Measurements from ENCODE around the gene RAB9A. TPM values are rescaled to one million over a fixed set of nuclear protein-coding genes. Genes with fewer than 3 reads are reported as not detected.

The RAB9A gene
- total and polyA plus RNA-seq, 4 donors, result 9.0 to 22.9 (median 12.0) TPM

DNA sequence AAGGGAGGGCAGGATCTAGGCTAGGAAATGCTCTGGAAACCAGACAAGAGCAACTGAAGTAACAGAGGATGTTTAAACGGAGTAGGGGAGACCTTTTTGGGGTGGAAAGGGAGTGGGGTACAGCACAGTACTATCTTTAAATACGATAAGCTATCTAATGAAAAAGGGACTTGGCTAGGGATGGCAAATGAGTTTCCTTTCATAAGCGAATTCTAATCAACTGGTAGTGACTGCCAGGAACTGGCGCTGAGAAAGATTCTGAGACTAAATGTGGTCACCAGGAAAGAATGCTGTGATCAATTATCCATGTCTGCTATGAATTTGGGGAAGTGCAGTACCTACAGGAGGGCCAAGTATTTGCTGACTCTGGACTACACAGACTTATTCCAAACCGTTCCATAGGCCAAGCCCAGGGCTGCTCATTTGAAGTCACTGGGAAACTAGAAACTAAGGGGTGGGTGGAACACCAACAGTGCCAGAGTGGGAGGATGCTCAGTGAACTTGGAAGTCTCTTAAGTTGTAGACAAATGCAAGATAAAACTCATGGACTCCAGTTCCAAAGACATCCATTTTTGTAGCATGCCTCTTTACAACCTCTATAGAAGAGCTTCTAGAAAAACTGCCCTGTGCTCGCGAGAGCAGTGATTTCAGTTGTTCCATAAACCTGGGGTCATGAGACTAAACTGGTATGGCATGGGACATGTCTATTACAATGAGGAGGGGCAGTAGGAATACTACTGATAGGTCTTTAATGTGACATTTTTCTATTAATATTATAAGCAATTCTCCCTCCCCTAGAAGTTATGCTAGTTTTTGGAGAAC is 43.5 kb downstream of the RAB9A start:
- TF ChIP-seq HNF4G (IDR thresholded peaks at IDR 0.05) (no peak), FOXA2 (IDR thresholded peaks at IDR 0.05) (no peak), NR2F2 (IDR thresholded peaks at IDR 0.05) (no peak), FOXA1 (IDR thresholded peaks at IDR 0.05) (no peak), GABPA (IDR thresholded peaks at IDR 0.05 in 1 of 2, conservative IDR thresholded peaks at IDR 0.05 in 1 of 2) (no peak), RXRA (IDR thresholded peaks at IDR 0.05) (no peak), JUND (IDR thresholded peaks at IDR 0.05) (no peak), ATF3 (IDR thresholded peaks at IDR 0.05) (no peak), HNF4A (conservative IDR thresholded peaks at IDR 0.05) (no peak), TAF1 (conservative IDR thresholded peaks at IDR 0.05) (no peak)
- TF ChIP-seq, protein P1, sequence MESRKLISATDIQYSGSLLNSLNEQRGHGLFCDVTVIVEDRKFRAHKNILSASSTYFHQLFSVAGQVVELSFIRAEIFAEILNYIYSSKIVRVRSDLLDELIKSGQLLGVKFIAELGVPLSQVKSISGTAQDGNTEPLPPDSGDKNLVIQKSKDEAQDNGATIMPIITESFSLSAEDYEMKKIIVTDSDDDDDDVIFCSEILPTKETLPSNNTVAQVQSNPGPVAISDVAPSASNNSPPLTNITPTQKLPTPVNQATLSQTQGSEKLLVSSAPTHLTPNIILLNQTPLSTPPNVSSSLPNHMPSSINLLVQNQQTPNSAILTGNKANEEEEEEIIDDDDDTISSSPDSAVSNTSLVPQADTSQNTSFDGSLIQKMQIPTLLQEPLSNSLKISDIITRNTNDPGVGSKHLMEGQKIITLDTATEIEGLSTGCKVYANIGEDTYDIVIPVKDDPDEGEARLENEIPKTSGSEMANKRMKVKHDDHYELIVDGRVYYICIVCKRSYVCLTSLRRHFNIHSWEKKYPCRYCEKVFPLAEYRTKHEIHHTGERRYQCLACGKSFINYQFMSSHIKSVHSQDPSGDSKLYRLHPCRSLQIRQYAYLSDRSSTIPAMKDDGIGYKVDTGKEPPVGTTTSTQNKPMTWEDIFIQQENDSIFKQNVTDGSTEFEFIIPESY (IDR thresholded peaks at IDR 0.05), result no peak
- TF ChIP-seq, protein P2, sequence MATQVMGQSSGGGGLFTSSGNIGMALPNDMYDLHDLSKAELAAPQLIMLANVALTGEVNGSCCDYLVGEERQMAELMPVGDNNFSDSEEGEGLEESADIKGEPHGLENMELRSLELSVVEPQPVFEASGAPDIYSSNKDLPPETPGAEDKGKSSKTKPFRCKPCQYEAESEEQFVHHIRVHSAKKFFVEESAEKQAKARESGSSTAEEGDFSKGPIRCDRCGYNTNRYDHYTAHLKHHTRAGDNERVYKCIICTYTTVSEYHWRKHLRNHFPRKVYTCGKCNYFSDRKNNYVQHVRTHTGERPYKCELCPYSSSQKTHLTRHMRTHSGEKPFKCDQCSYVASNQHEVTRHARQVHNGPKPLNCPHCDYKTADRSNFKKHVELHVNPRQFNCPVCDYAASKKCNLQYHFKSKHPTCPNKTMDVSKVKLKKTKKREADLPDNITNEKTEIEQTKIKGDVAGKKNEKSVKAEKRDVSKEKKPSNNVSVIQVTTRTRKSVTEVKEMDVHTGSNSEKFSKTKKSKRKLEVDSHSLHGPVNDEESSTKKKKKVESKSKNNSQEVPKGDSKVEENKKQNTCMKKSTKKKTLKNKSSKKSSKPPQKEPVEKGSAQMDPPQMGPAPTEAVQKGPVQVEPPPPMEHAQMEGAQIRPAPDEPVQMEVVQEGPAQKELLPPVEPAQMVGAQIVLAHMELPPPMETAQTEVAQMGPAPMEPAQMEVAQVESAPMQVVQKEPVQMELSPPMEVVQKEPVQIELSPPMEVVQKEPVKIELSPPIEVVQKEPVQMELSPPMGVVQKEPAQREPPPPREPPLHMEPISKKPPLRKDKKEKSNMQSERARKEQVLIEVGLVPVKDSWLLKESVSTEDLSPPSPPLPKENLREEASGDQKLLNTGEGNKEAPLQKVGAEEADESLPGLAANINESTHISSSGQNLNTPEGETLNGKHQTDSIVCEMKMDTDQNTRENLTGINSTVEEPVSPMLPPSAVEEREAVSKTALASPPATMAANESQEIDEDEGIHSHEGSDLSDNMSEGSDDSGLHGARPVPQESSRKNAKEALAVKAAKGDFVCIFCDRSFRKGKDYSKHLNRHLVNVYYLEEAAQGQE (IDR thresholded peaks at IDR 0.05), result no peak
- TF ChIP-seq, protein P3, sequence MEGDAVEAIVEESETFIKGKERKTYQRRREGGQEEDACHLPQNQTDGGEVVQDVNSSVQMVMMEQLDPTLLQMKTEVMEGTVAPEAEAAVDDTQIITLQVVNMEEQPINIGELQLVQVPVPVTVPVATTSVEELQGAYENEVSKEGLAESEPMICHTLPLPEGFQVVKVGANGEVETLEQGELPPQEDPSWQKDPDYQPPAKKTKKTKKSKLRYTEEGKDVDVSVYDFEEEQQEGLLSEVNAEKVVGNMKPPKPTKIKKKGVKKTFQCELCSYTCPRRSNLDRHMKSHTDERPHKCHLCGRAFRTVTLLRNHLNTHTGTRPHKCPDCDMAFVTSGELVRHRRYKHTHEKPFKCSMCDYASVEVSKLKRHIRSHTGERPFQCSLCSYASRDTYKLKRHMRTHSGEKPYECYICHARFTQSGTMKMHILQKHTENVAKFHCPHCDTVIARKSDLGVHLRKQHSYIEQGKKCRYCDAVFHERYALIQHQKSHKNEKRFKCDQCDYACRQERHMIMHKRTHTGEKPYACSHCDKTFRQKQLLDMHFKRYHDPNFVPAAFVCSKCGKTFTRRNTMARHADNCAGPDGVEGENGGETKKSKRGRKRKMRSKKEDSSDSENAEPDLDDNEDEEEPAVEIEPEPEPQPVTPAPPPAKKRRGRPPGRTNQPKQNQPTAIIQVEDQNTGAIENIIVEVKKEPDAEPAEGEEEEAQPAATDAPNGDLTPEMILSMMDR (IDR thresholded peaks at IDR 0.05; ENCODE audit: low read depth, low read length, missing input control), result no peak
- no peak for DNase-seq (ENCODE audit: low spot score)
- no peaks in the 10 kb centered on the region for H3K9me3 ChIP-seq (ENCODE audit: control insufficient read depth in 4 of 4, low read length in 3 of 4)
- no peak overlapping the region for H3K4me3 ChIP-seq (ENCODE audit: low read depth in 1 of 3, low read length in 3 of 3)
- no peak overlapping the region for H3K27ac ChIP-seq (ENCODE audit: low read depth in 1 of 2, low read length in 2 of 2)
- 73% methylated on average over 7 of the region's 7 CpGs for WGBS
- H3K36me3 ChIP-seq (ENCODE audit: control insufficient read depth in 4 of 4, insufficient read depth in 3 of 4, low read depth in 1 of 4, low read length in 3 of 4), result peaks cover 0 to 2% (median 0%) of the 10 kb centered on the region in 4 donors
- peaks cover 1 to 25% (median 11%) of the 10 kb centered on the region in 4 donors for H3K4me1 ChIP-seq (ENCODE audit: control insufficient read depth in 4 of 4, insufficient read depth in 4 of 4, low read length in 3 of 4)
- no peaks in the 10 kb centered on the region for H3K27me3 ChIP-seq (ENCODE audit: control insufficient read depth in 4 of 4, insufficient read depth in 4 of 4, low read length in 3 of 4)
- H3K9ac ChIP-seq (ENCODE audit: low read depth in 1 of 2, low read length in 2 of 2), result no peak overlapping the region

- Histone ChIP-seq H3K4me3 (ENCODE audit: low read depth in 1 of 3, low read length in 3 of 3) (peak overlapping the region; percentile 85 to 99 (median 98)), H3K36me3 (ENCODE audit: control insufficient read depth in 4 of 4, insufficient read depth in 3 of 4, low read depth in 1 of 4, low read length in 3 of 4) (peaks cover 0 to 3% (median 0%) of the 10 kb centered on the region in 4 donors), H3K9ac (ENCODE audit: low read depth in 1 of 2, low read length in 2 of 2) (peak overlapping the region; percentile 84 to 90), H3K27me3 (ENCODE audit: control insufficient read depth in 4 of 4, insufficient read depth in 4 of 4, low read length in 3 of 4) (no peaks in the 10 kb centered on the region), H3K27ac (ENCODE audit: low read depth in 1 of 2, low read length in 2 of 2) (no peak overlapping the region), H3K9me3 (ENCODE audit: control insufficient read depth in 4 of 4, low read length in 3 of 4) (no peaks in the 10 kb centered on the region), H3K4me1 (ENCODE audit: control insufficient read depth in 4 of 4, insufficient read depth in 4 of 4, low read length in 3 of 4) (peaks cover 1 to 25% (median 11%) of the 10 kb centered on the region in 4 donors)
- TF ChIP-seq, protein P4, sequence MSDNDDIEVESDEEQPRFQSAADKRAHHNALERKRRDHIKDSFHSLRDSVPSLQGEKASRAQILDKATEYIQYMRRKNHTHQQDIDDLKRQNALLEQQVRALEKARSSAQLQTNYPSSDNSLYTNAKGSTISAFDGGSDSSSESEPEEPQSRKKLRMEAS (IDR thresholded peaks at IDR 0.05), result no peak
- TF ChIP-seq JUND (IDR thresholded peaks at IDR 0.05) (no peak), RAD21 (IDR thresholded peaks at IDR 0.05) (no peak), HNF4A (conservative IDR thresholded peaks at IDR 0.05) (no peak), FOXA1 (IDR thresholded peaks at IDR 0.05) (no peak)
- TF ChIP-seq, protein P2 (IDR thresholded peaks at IDR 0.05), result no peak
- no peak for DNase-seq (ENCODE audit: low spot score)
- 35% methylated on average over 4 of the region's 4 CpGs for WGBS
These were observed 44.6 kb downstream of the RAB9A start for GRCh38 chrX:13733506-13733905.
